Stimulated activated CD4-positive, alpha-beta T cell treated with anti-CD3 and anti-CD28 coated beads, Interleukin-4, amount 100 ng/mL, for 24 hours (primary cell): ENCODE measurements around the gene ZNF322.
A peak's percentile ranks its signal among the peaks of the same experiment; 100 is the strongest.

Experiments used
- DNase-seq: peaks from one replicate; pipeline ENCODE4 v3.0.0-alpha.2; 2020

ZNF322 gene

DNA sequence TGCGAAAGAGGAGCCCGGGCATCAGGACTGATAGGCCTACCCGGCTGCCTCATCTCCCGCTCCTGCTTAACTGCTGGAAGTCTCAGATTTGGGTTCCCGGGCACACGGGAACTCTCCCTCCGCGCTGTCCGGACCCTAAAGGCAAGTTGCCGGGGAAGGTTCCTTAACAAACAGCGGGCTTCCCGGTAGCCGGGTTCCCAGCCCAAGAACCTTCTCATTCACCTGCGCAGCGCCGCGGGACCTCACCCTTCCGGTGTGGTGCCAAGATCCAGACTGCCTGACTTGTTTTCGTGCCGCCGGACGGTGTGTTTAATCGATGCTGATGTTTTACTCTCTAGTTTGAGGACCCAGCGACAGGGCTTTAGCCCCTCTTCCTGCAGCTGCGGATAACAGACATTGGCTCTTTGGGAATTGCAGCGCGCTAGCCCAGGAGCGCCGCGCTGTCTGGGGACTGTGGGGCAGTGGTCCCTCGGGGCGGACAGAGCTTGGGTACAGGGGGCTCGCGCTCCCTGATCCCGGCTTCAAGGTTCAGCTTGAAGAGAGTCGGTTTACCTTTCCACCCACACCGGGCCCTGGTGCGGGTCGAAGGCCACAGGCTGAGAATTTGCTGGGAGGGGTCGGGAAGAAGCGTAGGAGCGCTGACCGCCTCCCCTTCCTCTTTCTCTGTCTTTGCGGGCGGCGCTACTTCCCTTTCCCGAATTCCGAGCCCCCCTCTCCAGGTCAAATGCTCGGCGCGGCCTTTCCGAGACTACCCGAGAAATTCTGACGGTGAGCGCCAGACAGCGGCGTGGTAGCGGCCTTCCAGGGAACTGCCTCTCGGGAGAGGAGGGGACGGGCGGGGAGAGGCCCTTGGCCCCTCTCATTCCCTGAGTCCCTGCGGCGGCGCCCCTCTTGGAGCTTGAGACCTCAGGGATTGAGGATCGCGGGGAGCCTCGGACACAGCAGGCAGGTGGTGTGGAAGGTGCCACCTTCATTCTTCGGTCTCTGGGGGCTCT, 45.6 kb downstream of the ZNF322 start:
- DNase-seq: no peak

DNA sequence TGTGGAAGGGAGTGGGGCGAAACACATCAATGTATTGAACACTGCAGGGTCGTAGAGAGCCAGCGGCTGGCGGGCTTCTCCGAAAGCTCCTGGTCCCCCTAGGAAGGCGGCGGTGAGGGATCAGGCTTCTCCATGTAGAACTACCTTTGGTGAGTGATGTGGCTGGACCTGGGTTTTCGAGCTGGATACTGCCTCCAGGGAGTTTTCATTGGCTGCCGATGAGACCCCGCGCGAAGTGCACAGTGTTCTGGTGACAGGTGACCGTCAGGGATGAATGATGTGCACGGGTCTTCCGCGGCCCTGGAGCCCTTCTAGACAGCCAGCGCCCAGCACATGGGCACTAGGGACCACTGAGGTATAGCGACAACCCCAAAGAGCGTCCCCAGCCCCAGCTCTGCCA, 46.3 kb downstream of the ZNF322 start:
- DNase-seq: no peak

DNA sequence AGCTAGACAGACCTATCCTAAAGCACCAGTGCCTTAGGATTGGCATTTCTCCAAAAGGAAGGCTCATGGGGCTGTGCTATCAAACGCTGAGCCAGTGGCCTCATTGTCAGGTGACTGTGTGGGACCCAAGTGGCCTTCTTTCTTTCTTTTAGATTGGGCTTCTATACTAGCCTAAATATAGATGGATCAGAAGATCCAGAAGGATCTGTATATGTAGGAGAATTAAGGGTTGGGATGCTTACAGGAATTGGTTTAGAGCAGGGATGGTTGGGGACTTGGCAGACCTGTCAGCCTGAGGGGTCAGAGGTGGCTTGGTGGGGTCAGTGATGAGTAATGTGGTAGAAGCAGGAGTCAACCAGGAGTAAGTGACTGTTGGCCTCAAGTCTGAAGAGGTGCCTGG, 47.9 kb downstream of the ZNF322 start:
- DNase-seq: no peak

DNA sequence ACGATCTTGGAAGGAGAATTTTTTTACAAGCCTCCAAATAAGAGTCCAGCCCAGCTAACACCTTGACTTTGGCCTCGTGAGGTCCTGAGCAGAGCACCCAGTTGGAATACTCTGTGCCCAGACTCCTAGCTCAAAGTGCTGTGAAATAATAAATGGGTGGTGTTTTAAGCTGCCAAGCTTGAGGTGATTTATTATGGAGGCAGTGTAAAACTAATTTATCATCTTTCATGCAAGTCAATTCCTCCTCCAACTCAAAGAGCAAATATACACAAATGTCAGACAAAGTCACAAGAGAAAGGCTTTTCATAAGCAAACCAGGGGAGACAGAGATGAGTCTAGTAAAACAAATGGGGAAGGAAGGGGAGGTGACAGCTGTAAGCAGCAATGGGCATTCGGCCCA, 50.1 kb downstream of the ZNF322 start:
- no peak for DNase-seq

DNA sequence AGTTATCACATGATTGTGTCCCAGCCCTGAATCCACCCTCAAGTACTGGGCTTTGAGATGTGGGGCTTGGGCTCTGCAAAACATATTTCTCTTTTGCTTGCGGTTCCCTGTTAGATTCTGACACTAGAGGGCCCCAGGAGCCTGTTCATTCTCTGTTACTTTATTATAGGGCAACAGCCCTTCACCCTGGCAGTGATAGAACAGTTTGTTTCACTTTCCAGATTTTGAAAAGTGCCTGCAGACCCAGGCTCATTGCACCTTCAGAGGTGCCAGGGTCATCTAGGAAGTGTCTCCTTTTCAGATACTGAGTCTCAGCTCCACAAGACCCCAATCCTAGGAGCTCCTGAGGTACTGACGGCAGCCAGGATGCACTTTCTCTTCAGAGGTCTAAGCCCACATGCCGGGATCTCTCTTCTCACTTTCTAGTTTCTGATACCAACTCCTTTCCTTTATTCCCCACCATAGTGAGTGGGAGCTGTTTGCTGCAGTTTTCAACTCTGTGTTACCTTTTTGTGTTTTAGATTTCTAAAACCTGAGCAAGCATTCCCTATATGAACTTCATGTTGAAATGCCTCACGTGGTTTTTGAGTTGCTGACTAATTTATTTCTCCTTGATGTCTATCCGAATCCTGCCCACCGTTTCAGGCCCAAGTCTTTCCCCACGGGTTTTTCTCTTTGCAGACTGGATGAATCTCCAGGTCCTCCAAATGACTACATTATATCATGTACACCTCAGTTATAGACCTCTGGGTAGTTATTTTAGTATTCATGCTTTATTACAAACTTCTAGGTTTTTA, 51.9 kb downstream of the ZNF322 start:
- peak; percentile 63 for DNase-seq

DNA sequence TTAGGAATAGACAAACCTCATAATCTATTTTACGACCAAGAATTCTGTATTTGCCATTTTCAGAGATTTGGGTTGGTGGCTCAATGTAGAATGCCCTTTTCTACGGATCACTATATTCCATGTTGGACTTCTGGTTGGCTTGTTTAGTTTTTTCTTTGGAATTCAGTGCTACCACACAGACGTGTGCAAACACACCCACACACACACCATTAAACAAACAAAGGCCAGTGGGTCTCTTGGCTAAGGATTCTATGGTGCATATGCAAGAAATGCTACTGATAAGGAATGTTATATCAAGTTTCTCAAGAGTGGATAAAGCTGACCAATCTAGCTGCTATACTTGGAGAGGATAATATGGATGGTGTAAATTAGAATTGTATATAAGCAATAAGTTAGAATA, 54.7 kb downstream of the ZNF322 start:
- no peak for DNase-seq

DNA sequence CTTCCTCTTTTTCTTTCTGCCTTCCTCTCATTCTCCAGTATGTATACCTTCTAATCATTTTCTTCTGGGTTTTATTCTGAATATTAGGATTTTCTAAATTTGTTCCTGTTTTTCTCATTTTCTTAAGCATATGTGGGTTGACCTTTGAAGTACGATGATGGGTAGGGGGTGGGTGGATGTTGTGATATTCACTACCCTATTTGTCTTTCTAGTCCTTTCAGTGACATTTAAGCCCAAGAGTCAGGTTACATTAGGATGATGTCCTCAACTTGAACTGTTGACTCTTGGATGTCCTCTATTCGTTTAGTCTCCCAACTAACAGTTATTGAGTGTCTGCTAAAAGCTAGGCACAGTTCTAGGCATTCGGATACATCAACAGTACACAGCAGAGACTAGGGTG, 55.5 kb downstream of the ZNF322 start:
- DNase-seq: no peak

DNA sequence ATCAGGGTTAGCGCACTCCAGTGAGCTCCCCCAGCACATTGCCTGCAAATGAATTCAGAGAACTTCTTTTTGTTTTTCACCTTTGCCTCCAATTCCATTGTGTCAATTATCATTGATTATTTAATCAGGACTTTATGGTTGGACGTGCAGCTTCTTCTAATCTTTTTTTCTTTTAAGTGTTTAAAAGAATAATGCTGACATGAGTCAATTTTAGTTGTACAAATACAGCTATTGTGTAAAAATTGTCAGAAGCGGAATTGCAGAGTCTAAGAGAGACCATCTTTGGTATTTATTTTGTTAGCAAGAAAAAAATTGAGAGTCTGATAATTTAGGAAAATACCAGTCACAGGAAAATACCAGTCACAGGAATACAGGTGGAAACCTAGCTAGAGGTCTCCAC, 57.3 kb downstream of the ZNF322 start:
- DNase-seq: no peak

DNA sequence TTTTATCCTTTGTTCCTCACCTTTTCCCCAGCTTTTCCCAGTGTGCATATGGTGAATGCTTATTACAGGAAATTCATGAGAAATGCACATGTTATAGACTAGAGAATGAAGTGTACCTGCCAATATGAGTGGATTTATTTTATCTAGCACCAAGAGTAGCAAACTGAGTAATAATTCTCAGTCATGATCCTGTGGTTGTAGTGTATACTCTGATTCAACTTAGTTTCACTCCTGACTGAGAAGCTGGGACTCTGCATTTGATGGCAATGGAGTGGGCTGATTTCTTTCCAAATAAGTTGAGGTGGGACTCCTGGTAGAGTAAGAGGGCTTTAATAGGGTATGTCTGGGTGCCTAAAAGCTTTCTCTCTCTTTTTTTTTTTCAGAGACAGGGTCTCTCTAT, 58.8 kb downstream of the ZNF322 start:
- no peak for DNase-seq

DNA sequence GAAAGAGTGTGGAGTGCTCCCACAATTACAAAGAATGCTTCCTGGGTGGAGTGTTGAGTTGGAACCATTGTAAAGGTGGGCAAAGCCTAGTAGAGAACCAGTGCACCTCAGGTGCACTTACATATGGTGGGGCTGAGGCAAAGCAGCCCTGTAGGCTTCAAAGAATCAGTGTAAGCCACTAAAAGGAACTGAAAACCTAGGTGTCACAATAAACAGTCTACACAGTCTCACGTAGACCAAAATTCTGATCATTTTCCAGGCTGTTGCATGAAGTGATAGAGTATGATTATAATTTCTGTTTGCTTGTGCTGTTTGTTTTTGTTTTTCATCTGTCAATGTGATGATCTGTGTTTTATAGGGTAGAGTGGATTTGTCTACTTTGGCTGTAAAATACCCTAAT, 60.0 kb downstream of the ZNF322 start:
- no peak for DNase-seq

DNA sequence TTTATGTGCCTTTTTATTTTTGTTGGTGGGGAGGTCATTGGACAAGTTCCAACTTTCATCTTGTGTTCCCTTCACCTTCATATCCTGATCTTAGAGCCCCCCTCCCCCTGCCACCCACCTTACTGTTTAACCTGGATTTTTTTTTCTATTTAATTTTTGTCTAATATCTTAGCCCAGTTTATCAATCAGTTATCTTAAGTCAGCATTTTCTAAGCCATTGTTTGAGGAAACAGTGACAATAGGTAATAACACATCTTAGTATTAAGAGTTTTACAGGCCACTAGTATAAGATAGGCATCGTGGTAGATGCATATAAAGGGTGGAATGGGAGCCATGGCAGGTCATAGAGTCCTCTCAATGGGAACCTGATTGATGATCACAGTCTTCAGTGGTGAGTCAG, 60.4 kb downstream of the ZNF322 start:
- DNase-seq: no peak

DNA sequence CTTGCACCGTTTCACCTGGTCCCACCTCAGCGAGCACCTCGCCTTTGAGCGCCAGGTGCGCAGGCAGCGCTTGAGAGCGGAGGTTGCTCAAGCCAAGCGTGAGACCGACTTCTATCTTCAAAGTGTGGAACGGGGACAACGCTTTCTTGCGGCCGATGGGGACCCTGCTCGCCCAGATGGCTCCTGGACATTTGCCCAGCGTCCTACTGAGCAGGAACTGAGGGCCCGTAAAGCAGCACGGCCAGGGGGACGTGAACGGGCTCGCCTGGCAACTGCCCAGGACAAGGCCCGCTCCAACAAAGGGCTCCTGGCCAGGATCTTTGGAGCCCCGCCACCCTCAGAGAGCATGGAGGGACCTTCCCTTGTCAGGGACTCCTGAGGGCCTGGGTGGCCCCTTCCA, 61.3 kb downstream of the ZNF322 start:
- no peak for DNase-seq

DNA sequence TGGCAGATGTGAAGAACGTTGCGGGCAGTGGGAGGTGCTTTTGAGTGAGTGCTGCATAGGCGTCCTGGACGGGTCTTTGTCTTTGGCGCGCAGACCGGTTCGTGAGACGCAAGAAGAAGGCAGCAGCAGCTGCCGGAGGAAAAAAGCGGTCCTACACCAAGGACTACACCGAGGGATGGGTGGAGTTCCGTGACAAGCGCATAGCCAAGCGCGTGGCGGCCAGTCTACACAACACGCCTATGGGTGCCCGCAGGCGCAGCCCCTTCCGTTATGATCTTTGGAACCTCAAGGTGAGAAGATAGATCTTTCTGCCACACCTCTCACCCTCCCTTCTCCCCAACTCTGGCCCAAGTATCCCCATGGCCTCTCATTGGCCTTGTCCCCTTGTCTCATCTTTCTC, 61.7 kb downstream of the ZNF322 start:
- DNase-seq: no peak

DNA sequence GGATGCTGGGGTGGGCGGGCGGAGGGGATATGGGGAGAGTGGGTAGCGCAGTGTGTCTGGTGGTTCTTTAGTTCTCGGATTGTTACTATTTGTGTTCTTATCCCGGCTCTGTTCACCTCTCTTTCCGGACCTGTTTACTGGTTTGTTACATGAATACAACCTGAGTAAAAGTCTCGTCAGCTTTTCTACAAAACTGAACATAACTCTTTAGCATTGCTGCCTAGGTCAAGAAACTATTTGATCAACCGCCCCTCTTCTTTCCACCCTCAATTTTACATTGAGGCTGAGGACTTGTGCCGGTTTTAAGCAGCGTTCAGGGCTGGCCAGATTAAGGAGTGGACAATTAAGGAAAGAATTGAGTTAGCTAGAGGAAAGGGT, 62.2 kb downstream of the ZNF322 start:
- DNase-seq: no peak

DNA sequence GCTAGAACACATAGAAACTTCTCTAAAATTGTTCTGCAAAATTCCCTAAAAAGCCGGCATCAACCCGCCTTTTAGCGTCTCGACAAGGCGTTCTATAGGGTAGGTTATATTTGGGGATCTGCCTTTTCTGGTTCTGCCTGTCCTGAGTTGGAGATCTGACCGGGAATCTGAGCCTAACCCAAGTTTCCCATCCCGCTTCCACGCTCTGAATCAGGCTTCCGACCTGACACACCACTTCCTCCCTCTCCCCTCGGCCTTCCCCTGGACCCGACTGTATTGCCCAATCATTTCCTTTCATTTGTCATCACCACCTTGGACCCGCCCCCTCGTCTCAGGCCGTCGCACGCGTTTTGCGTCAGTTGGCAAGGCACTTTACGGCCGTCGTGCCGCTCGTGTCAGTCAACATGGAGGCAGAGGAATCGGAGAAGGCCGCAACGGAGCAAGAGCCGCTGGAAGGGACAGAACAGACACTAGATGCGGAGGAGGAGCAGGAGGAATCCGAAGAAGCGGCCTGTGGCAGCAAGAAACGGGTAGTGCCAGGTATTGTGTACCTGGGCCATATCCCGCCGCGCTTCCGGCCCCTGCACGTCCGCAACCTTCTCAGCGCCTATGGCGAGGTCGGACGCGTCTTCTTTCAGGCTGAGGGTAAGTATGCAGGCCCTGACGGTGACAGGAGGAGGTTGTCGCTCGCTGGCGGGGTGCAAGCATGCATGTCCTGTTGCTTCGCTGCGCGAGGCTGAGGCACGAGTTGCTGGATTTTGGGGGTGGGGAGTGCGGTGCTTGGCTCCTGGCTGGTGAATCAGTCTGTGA, 62.8 kb downstream of the ZNF322 start, which contains the start of gene ABT1:
Gene ABT1 (plus strand): TSS at position 375 of the 810 bp plus-strand sequence. CDS start 30 bp downstream, at position 405.
- peak; percentile 98 for DNase-seq

DNA sequence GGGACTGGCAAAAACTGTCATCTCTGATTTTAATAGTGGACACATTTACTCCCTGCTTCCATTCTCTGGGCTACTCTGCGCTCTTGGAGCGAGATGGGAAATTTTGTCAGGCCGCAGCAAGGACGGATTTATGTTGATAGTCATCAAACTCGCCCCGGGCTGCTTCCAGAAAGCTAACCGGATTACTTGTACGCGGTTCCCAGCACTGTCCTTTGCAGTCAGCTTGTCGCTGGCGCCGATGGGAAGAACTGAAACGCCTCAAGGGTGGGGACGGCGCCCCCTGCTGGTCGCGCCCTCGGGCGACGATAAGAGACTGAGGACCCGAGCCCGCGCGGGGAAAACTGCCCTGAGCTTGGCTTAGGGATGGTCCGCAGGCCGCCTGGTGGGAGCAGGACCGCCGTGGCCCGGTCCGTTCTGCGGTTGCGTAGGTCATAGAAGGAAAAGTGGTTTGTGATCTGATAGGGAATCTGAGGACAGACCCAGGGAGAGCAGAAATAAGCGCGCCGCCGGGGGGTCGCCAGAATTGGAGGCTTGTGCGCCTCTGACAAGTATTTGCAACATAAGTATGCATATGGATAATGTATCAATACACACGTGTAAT, 63.8 kb downstream of the ZNF322 start:
- peak; percentile 90 for DNase-seq

DNA sequence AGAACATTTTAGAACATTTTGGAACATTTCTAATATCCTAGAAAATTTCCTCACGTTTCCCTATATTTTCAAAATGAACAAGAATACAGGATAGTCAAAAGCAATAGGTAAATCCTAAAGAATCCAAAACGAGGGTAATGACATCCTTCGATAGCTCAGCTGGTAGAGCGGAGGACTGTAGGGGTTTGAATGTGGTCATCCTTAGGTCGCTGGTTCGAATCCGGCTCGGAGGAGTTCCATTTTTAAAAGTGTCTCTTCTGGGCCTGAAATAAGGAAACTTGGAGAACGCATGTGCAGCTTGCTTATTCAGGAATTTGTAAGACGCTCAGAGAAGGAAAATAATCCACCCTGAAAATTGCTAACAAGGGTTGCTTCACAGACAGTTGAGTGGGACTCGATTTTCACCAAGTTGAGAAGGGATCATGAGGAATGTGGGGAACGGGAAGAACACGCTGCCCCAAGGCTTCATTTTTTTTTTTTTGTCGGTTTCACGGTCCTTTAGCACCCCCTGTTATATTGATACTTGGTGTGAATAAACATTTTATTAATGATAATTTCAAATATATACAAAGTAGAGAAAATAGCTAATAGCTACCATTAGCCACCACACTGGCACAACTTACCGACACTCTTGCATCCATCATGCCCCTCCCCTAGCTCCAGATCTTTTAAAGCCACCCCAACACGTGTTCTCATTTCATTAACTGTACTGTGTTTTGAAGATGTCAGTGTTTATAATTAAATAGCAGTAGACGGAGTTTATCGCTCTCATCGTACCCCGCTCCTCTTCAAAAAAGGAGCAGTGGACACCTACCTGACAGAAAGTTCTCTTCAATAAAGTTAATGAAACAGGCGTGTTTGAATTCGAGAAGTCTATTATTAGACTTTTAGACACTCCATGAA, 64.6 kb downstream of the ZNF322 start:
- DNase-seq: peak; percentile 58

DNA sequence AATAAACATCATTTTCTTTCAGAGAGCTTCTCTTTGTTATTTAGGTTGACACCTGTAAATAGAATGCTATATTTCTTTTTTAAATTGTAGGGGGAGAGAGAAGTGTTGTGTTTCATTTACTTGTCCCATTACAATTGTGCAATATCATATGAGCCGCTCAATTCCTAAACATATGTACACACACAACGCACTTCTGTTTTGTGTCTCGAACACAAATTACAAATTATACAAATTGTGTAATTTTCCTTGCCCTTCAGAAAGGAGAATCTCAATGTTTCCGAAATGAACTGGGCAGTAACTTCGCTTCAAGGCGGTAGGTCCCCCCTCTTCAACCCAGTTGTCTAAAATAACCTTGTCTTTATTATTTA, 65.4 kb downstream of the ZNF322 start:
- DNase-seq: no peak

DNA sequence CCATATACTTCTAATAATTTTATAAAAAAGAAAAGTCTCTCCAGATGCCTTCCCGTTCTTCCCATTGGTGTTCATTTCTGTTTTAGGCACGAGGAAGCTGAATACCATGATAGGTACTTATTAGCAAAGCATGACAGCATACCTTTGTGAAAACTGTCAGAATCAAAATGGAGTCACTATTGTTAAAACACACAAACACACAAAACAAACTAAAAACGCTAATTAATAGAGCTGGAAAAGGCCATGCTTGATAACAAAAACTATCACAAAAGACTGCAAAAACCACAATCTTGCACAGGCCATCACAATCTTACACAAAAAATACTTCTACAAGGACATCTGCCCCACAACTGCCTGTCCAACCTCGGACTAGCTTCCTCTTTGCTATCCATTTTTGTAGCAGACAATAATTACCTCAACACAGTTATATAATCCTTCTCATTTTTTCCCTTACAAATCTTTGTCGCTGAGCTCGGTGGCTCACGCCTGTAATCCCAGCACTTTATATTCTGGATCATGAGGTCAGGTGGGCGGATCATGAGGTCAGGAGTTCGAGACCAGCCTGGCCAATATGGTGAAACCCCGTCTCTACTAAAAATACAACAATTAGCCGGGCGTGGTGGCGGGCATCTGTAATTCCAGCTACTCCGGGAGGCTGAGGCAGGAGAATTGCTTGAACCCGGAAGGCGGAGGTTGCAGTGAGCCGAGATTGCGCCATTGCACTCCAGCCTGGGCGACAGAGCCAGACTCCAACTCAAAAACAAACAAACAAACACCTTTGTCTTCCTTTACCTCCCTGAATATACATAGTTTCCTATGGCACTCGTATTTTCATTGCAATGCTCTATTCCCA, 66.0 kb downstream of the ZNF322 start:
- no peak for DNase-seq

DNA sequence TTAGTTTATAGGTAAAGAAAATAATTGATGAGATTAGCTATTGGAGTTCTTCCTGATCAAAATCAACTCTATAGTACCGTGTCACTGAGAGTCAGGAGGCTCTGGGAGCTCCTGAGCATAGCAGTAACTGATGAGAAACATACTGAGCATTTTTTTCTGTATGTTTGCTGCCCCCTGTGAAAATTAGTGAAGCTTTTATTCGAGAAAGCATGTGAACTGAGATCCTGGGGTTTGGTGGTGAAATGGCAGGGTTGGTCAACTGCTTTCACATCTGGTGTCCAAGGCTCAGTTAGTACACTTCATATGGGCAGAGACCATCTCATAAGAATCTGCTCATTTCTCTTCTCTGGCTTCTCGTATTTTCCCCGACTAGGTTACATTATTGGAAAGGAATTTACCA, 66.9 kb downstream of the ZNF322 start:
- DNase-seq: no peak

DNA sequence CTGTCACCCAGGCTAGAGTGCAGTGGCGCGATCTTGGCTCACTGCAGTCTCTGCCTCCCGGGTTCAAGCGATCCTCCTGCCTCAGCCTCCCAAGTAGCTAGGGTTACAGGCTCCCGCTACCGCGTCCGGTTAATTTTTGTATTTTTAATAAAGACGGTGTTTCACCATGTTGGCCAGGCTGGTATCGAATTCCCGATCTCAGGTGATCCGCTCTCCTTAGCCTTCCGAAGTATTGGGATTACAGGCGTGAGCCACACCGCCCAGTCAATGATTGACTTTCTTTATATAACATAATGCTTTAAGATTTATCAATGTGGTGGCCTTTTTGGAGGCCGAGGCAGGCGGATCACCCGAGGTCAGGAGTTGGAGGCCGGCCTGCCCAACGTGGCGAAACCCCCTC, 70.6 kb downstream of the ZNF322 start:
- DNase-seq: no peak
